GM12878 (cell line): Measurements from ENCODE around the gene ZMYM1.
A peak's percentile ranks its signal among the peaks of the same experiment; 100 is the strongest.

Experiments used
- BCL11A ChIP-seq: IDR thresholded peaks from 2 replicates; pipeline ENCODE4 v1.6.1; 2011; ENCODE audit warnings: low read depth, low read length
- CBX5 ChIP-seq: sonication (generic); IDR thresholded peaks from 2 replicates; pipeline ENCODE4 v1.6.1; 2016; ENCODE audit warnings: low read depth, moderate library complexity, mild to moderate bottlenecking, inconsistent platforms
- CEBPB ChIP-seq, 2 experiments: fragments of 150-350 bp in 1 of 2; IDR thresholded peaks; 2 replicates each; pipeline ENCODE4 v1.6.1; 2012 to 2014; ENCODE audit warnings: low read depth in 2 of 2, low read length in 2 of 2, borderline replicate concordance in 1 of 2, inconsistent platforms in 1 of 2
- CHD1 ChIP-seq: IDR thresholded peaks from 2 replicates; pipeline ENCODE4 v1.6.1; 2012; ENCODE audit warnings: low read depth, low read length, improper control_type of control experiment
- EP300 ChIP-seq, 2 experiments: fragments of 150-350 bp in 1 of 2; IDR thresholded peaks; 2 replicates each; pipeline ENCODE4 v1.6.1; 2011 to 2012; ENCODE audit warnings: low read depth in 2 of 2, low read length in 2 of 2, borderline replicate concordance in 1 of 2, improper control_type of control experiment in 1 of 2, inconsistent platforms in 1 of 2; ENCODE audit not compliant: control insufficient read depth in 1 of 2
- FOXM1 ChIP-seq: IDR thresholded peaks from 2 replicates; pipeline ENCODE4 v1.6.1; 2012; ENCODE audit warnings: low read depth, mild to moderate bottlenecking, inconsistent platforms, low read length, moderate library complexity
- POLR2AphosphoS5 ChIP-seq: IDR thresholded peaks from 2 replicates; pipeline ENCODE4 v1.6.1; 2011; ENCODE audit warnings: mild to moderate bottlenecking, low read length, inconsistent platforms
- TAF1 ChIP-seq: IDR thresholded peaks from 2 replicates; pipeline ENCODE4 v1.6.1; 2011; ENCODE audit warnings: mild to moderate bottlenecking, low read depth, low read length, borderline replicate concordance
- TBL1XR1 ChIP-seq: IDR thresholded peaks from 2 replicates; pipeline ENCODE4 v1.6.1; 2012; ENCODE audit warnings: low read depth, low read length, improper control_type of control experiment
- ZZZ3 ChIP-seq: IDR thresholded peaks from 2 replicates; pipeline ENCODE4 v1.6.1; 2011; ENCODE audit warnings: low read depth; ENCODE audit not compliant: control insufficient read depth, insufficient read length
- TF ChIP-seq, protein P1 (sequence below): IDR thresholded peaks from 2 replicates; pipeline ENCODE4 v1.6.1; 2012; ENCODE audit warnings: low read depth, low read length, improper control_type of control experiment
- TF ChIP-seq, protein P2 (sequence below), 3 experiments: IDR thresholded peaks in 2 of 3; conservative IDR thresholded peaks in 1 of 3; 2 replicates each; pipeline ENCODE4 v1.5.1; 2011; ENCODE audit warnings: low read depth in 3 of 3, low read length in 3 of 3, mild to moderate bottlenecking in 3 of 3, control low read depth in 2 of 3, moderate library complexity in 2 of 3, inconsistent platforms in 1 of 3, mixed read lengths in 1 of 3; ENCODE audit not compliant: control insufficient read depth in 2 of 3, insufficient read depth in 1 of 3; ENCODE audit errors: extremely low read depth in 1 of 3

DNA sequence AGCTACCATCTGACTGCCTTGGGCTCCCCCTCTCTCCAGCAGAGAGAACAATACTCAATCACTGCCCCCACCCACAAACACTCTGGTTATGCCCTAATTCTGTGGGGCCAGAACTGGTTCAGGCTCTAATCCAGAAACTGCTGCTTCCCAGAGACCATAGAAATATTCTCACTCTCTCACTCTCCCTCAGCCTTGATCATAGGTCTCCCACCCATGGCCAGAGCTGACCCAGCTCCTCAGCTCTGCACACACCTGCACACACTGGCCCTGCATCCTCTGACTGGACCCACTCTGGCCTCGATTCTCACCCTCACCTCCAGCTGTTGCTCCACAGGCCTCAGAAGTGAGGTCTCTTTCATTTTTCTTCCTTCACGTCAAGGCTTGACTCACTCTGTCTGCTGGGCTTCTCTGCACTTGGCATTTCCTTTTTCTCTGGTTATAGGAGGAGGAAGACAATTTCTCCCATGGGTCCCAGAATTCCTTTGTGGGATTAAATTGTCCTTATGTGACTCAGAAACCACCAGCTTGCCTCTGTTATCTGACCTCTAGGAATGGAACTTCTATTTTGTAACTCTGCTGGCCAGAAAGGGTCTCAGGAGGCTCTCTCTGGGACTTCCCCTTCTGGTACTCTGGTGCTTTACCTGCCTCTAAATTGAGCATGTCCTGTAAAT is 31.9 kb upstream of the ZMYM1 start:
- no peak for TF ChIP-seq TAF1
- TF ChIP-seq, protein P1, sequence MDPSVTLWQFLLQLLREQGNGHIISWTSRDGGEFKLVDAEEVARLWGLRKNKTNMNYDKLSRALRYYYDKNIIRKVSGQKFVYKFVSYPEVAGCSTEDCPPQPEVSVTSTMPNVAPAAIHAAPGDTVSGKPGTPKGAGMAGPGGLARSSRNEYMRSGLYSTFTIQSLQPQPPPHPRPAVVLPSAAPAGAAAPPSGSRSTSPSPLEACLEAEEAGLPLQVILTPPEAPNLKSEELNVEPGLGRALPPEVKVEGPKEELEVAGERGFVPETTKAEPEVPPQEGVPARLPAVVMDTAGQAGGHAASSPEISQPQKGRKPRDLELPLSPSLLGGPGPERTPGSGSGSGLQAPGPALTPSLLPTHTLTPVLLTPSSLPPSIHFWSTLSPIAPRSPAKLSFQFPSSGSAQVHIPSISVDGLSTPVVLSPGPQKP: no peak
- TF ChIP-seq TBL1XR1: no peak
- no peak for TF ChIP-seq EP300 (IDR thresholded peaks at IDR 0.05; ENCODE audit: borderline replicate concordance in 1 of 2, control insufficient read depth in 1 of 2, low read depth in 2 of 2, low read length in 2 of 2)
- TF ChIP-seq CEBPB (IDR thresholded peaks at IDR 0.05; ENCODE audit: borderline replicate concordance in 1 of 2, low read depth in 2 of 2, low read length in 2 of 2): no peak
- TF ChIP-seq POLR2AphosphoS5: no peak
- TF ChIP-seq FOXM1: no peak
- TF ChIP-seq CHD1: no peak
- TF ChIP-seq BCL11A: no peak
- TF ChIP-seq, protein P2, sequence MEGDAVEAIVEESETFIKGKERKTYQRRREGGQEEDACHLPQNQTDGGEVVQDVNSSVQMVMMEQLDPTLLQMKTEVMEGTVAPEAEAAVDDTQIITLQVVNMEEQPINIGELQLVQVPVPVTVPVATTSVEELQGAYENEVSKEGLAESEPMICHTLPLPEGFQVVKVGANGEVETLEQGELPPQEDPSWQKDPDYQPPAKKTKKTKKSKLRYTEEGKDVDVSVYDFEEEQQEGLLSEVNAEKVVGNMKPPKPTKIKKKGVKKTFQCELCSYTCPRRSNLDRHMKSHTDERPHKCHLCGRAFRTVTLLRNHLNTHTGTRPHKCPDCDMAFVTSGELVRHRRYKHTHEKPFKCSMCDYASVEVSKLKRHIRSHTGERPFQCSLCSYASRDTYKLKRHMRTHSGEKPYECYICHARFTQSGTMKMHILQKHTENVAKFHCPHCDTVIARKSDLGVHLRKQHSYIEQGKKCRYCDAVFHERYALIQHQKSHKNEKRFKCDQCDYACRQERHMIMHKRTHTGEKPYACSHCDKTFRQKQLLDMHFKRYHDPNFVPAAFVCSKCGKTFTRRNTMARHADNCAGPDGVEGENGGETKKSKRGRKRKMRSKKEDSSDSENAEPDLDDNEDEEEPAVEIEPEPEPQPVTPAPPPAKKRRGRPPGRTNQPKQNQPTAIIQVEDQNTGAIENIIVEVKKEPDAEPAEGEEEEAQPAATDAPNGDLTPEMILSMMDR (IDR thresholded peaks at IDR 0.05 in 2 of 3, conservative IDR thresholded peaks at IDR 0.05 in 1 of 3; ENCODE audit: control insufficient read depth in 2 of 3, extremely low read depth in 1 of 3, insufficient read depth in 1 of 3, low read depth in 3 of 3, low read length in 3 of 3): 0 out of 6 replicates have a peak, but pooled peaks of 1 of the 3 experiments have one; percentile 2
- no peak for TF ChIP-seq CBX5
- TF ChIP-seq ZZZ3: no peak
